ENCODE measurements around the gene PTPRM. TPM values are rescaled to one million over a fixed set of nuclear protein-coding genes. Genes with fewer than 3 reads are reported as not detected.

Gene PTPRM
- polyA plus RNA-seq, 2 of the 4 experiments (the other 2 are of a cell fraction) = 44.5 to 199 TPM

- FAIRE-seq (no peak), DNase-seq (ENCODE audit: low read depth in 1 of 2, low spot score in 1 of 2) (no peak), ATAC-seq (no peak)
- ChIA-PET POLR2A (no interaction called here), CTCF (no interaction called here)
- WGBS (ENCODE audit: missing lambda C conversion rate) = 100% methylated on average over 2 of the region's 2 CpGs
- Histone ChIP-seq H3K9me3 (no peaks in the 10 kb centered on the region), H3K4me1 (no peaks in the 10 kb centered on the region), H3K4me2 (no peak overlapping the region), H3K27ac (no peak overlapping the region), H3K4me3 (no peak overlapping the region)
- no peak for TF ChIP-seq RNF2 (IDR thresholded peaks at IDR 0.05; ENCODE audit: borderline replicate concordance, low read depth)
- no peak for TF ChIP-seq ZSCAN20 (CRISPR knock-in tag; IDR thresholded peaks at IDR 0.05)
- TF ChIP-seq KDM5A (IDR thresholded peaks at IDR 0.05) = no peak
- TF ChIP-seq NR3C1 (IDR thresholded peaks at IDR 0.05) = no peak
These were observed 719.2 kb downstream of the PTPRM start for GRCh38 chr18:8286303-8286702.

DNA sequence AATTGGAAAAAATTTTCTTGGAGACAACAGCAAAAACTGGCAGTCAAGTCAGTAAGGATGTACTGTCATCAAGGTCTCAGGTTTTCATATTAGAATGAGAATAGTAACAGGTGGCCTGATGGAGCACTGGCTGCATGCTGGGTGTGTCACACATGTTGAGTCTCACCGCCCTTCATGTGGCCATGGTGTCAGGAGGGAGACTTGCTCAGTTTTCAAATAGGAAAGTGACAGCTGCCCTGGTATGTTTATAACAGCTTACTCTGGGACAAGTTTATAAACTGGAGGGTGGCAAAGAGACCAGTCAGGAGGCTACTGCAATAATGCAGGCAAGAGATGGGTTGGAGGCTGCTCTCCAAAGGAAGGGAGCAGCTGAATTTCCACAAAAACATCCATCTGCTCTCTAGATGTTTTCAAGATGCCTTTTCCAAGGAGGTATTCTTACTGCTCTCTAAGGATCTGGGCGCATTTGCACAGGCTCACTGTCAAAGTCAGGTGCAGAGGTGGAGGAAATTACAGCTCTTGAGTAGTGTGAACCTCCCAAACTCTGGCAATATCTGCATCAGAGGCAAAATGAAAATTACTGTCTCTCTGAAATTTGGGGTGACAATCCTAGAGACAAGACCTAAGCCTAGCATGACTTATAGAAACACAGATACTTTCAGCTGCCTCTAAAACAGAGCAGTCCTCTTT, 720.2 kb downstream of the PTPRM start:
- CTCF ChIA-PET = no interaction called here
- Histone ChIP-seq H3K27ac (no peak overlapping the region), H3K9me3 (no peaks in the 10 kb centered on the region), H3K4me1 (no peaks in the 10 kb centered on the region), H3K4me3 (no peak overlapping the region), H3K4me2 (no peak overlapping the region)
- DNase-seq (ENCODE audit: low read depth in 1 of 2, low spot score in 1 of 2) (no peak), FAIRE-seq (no peak), ATAC-seq (no peak)
- no peak for TF ChIP-seq ZSCAN20 (CRISPR knock-in tag; IDR thresholded peaks at IDR 0.05)
- TF ChIP-seq ATOH8 (CRISPR knock-in tag; IDR thresholded peaks at IDR 0.05; ENCODE audit: low read depth) = no peak
- no peak for TF ChIP-seq HOXB5 (CRISPR knock-in tag; IDR thresholded peaks at IDR 0.05)
- TF ChIP-seq FOSB (CRISPR knock-in tag; IDR thresholded peaks at IDR 0.05) = no peak
- no peak for TF ChIP-seq FOSL2 (IDR thresholded peaks at IDR 0.05)
- no peak for TF ChIP-seq FOSL2 (CRISPR knock-in tag; IDR thresholded peaks at IDR 0.05)
- TF ChIP-seq SMC3 (IDR thresholded peaks at IDR 0.05) = no peak
- no peak for TF ChIP-seq KDM5A (IDR thresholded peaks at IDR 0.05)
- TF ChIP-seq NPAS2 (CRISPR knock-in tag; IDR thresholded peaks at IDR 0.05; ENCODE audit: borderline replicate concordance) = no peak
- TF ChIP-seq NFE2L2 (conservative IDR thresholded peaks at IDR 0.05; ENCODE audit: low read length) = no peak
- POLR2A ChIA-PET = no interaction called here
- WGBS (ENCODE audit: missing lambda C conversion rate) = 100% methylated on average over 2 of the region's 2 CpGs

- Histone ChIP-seq H3K9me3 (no peaks in the 10 kb centered on the region), H3K4me3 (no peak overlapping the region), H3K4me1 (no peaks in the 10 kb centered on the region), H3K4me2 (no peak overlapping the region), H3K27ac (no peak overlapping the region)
- WGBS (ENCODE audit: missing lambda C conversion rate) = 90% methylated on average over 7 of the region's 8 CpGs
- ChIA-PET CTCF (no interaction called here), POLR2A (no interaction called here)
- no peak for DNase-seq (ENCODE audit: low read depth in 1 of 2, low spot score in 1 of 2)
- FAIRE-seq = no peak
- no peak for ATAC-seq
- TF ChIP-seq HDAC2 (IDR thresholded peaks at IDR 0.05) (no peak), CEBPB (IDR thresholded peaks at IDR 0.05) (no peak), NPAS2 (CRISPR knock-in tag; IDR thresholded peaks at IDR 0.05; ENCODE audit: borderline replicate concordance) (no peak), REST (IDR thresholded peaks at IDR 0.05) (no peak), HEYL (CRISPR knock-in tag; IDR thresholded peaks at IDR 0.05) (no peak), ESRRA (IDR thresholded peaks at IDR 0.05; ENCODE audit: borderline replicate concordance, low read length) (no peak), TP53 (CRISPR knock-in tag; IDR thresholded peaks at IDR 0.05) (no peak), ATOH8 (CRISPR knock-in tag; IDR thresholded peaks at IDR 0.05; ENCODE audit: low read depth) (no peak), RFX5 (IDR thresholded peaks at IDR 0.05) (no peak), ZFP36 (IDR thresholded peaks at IDR 0.05; ENCODE audit: borderline replicate concordance, partially characterized antibody) (no peak), PHF8 (IDR thresholded peaks at IDR 0.05; ENCODE audit: borderline replicate concordance, low read depth) (no peak), CTCF (IDR thresholded peaks at IDR 0.05) (no peak)
- TF ChIP-seq, protein P1, sequence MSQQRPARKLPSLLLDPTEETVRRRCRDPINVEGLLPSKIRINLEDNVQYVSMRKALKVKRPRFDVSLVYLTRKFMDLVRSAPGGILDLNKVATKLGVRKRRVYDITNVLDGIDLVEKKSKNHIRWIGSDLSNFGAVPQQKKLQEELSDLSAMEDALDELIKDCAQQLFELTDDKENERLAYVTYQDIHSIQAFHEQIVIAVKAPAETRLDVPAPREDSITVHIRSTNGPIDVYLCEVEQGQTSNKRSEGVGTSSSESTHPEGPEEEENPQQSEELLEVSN (IDR thresholded peaks at IDR 0.05; ENCODE audit: borderline replicate concordance, low read depth) = no peak
- TF ChIP-seq, protein P2, sequence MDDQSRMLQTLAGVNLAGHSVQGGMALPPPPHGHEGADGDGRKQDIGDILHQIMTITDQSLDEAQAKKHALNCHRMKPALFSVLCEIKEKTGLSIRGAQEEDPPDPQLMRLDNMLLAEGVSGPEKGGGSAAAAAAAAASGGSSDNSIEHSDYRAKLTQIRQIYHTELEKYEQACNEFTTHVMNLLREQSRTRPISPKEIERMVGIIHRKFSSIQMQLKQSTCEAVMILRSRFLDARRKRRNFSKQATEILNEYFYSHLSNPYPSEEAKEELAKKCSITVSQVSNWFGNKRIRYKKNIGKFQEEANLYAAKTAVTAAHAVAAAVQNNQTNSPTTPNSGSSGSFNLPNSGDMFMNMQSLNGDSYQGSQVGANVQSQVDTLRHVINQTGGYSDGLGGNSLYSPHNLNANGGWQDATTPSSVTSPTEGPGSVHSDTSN (IDR thresholded peaks at IDR 0.05) = no peak
These were observed 721.5 kb downstream of the PTPRM start for GRCh38 chr18:8288472-8289195.
